HG03521 (cell line): ENCODE measurements around the gene ALPK3.

Experiments used
- ATAC-seq: cut with Tn5 transposase; IDR thresholded peaks from one replicate; pipeline ENCODE4 v1.9.1; 2021; ENCODE audit warnings: mild to moderate bottlenecking, moderate library complexity; ENCODE audit not compliant: unreplicated experiment

Gene ALPK3

DNA sequence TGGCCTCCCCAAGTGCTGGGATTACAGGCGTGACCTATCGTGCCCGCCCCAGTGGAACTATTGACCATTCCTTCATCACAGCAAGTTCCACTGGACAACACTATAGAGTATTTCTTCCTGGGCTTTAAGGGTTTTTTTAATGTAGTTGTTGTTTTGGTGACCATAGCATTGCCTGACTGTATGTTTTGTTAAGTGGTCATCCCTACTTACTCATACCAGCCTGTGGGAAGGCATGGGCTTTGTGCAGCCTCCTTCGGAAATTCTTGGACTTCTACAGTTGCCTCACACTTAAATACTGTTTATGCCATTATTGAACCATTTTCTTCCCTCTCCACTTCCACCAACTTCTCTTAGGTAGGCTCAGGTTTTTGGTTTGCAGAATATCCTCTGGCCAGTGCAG is 19.9 kb upstream of the ALPK3 start:
- no peak for ATAC-seq

- ATAC-seq, result no peak
Observed at GRCh38 chr15:84797801-84798200, 19.4 kb upstream of the ALPK3 start.

- ATAC-seq, result no peak
Observed at GRCh38 chr15:84798436-84798946, 18.7 kb upstream of the ALPK3 start.

DNA sequence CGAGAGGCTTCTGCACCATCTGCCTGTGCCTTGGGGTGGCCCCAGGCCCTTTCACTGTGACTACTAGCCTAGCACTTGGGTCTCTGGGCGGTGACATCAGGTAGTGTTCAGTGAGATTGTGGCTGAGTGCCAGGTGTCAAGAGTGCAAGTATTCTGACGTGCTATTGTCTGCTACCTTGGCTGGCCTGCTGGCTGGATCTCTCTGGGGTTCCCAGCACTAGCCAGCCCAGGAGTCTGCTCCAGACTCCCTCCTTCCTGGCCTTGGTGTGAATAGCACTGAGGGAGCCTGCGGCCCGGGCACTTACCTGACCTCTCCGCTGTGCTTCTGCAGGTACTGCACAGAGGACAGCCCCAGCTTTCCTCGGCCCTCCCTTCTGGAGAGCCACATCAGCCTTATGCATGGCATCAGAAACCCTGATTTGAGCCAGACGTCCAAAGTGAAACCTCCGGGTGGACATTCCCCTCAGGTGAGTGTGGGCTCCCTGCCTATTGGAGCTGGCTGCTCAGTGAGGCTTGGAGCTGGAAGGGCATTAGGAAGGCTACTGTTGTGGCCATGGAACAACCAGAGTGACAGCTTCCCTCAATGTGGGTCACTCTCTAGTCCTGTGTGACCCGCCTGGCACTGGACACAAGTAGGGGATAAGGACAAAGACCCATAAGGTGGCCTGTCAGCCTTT is 17.5 kb upstream of the ALPK3 start:
- ATAC-seq, result no peak

DNA sequence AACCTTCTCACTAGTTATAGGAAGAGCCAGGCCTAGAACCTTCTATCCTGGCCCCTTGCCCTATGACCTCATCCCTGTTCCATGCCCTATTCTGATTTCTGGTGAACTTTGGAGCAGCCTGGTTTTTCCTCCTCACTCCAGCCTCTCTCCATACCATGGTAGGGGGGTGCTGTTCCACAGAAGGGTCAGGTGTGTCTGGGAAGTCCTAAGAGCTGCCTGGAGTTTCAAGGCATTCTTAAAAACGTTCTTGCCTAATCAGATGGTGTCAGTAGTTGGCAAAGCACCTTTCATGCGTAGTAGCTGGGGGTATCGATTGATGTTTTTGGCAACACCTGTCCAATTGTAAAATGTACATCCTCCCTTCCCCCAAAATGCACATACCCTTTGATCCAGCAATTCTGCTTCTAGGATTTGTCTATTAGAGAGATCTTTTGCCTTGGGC is 16.8 kb upstream of the ALPK3 start:
- no peak for ATAC-seq

DNA sequence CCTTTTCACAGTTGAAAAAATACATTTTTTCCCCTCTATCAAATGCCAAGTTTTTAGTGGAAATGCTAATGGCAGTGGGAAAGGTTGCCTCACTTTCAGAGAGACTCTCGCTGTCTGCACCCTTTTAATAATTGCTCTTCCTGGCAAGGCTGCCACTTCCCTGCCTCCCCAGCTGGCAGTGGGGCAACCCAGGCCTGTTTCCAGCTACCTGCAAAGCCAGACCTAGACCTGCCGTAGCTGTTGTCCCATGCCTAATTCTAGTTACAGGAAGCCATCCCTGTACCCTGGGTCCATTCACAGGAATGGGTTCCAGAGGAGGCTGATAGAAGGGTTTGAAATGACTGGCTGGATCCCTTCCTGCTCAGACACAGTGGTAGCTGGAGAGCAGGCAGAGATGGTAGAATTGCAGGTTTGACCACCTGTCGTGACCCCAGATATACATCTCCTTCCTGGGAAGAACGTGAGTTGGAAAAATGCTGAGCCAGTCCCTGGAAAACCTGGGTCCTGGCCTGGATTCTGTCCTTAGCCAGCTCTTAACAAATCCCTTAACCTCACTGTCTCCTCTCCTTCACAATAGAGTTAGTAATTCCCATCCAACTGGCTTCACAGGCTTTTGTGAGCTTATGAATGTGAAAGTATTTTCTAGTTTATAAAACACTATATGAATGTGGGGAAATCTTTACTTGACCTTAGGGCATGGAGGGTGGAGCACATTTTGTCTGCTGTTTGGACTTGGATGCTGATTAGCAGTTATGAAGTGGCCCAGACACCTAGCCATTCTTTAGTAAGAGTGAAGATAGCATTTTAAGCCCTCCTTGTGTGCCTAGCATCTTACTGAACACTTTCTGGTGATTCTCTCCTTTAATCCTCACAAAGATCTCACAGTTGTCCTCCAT is 12.9 kb upstream of the ALPK3 start:
- no peak for ATAC-seq

- no peak for ATAC-seq
Observed at GRCh38 chr15:84805221-84805620, 11.9 kb upstream of the ALPK3 start.

GRCh38 chr15:84807228-84807627 is 9.9 kb upstream of the ALPK3 start:
- ATAC-seq, result no peak

DNA sequence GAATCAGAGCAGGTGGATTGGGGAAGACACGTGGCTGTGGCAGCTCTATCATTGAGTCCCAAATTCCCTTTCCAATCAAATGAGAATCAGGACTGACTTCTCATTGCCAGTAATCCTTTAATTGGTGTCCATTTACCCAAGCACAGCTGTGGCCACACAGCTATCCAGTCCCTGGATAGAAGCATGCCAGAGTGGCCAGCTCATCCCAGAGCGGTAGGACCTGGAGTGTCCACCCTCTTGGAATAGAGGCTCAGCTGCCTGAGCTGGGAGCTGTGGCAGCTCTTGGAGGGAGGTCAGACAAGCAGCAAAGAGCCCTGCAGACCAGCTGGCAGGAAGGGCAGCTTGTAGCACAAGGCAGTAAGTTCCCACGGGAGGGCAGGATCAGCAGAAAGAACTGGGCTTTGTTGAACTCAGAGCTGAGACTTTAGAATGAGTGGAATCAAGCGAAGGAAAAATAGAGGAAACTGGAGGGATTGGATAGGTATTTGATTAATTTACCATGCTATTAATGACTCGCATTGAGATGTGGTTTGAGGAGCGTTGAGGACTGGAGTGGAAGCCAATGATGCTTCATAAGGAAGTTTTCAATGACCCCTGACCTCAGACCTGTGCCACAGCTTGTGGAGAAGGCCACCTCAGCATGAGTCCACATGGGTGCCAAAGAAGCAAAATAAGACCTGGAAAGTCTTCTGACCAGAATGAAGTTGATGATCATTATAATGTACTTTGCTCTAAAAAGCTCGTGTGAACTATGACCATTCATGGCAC is 6.9 kb upstream of the ALPK3 start:
- ATAC-seq, result no peak

GRCh38 chr15:84811151-84811550 is 6.0 kb upstream of the ALPK3 start:
- no peak for ATAC-seq

DNA sequence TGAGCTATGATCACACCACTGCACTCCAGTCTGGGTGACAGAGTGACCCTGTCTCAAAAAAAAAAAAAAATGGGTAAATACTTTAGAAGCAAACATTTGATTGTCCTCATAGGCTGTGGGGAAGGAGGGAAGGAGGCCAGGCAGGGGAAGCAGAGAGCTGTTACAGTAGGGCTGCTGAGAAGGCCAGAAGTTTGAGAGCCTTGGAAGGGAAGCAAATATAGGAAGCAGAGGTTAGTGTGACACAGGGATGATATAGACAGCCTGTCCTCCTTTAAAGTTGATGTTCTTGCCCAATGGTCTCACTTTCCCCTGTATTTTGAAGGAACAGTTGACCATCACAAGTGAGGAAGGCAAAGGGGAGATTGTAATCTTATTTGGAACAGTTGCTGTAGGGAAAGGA is 5.3 kb upstream of the ALPK3 start:
- no peak for ATAC-seq

- ATAC-seq, result no peak
Observed at GRCh38 chr15:84812842-84813241, 4.3 kb upstream of the ALPK3 start.

GRCh38 chr15:84813435-84813834 is 3.7 kb upstream of the ALPK3 start:
- no peak for ATAC-seq

- no peak for ATAC-seq
Observed at GRCh38 chr15:84813931-84814330, 3.2 kb upstream of the ALPK3 start.

- ATAC-seq, result no peak
Observed at GRCh38 chr15:84814916-84815315, 2.2 kb upstream of the ALPK3 start.

DNA sequence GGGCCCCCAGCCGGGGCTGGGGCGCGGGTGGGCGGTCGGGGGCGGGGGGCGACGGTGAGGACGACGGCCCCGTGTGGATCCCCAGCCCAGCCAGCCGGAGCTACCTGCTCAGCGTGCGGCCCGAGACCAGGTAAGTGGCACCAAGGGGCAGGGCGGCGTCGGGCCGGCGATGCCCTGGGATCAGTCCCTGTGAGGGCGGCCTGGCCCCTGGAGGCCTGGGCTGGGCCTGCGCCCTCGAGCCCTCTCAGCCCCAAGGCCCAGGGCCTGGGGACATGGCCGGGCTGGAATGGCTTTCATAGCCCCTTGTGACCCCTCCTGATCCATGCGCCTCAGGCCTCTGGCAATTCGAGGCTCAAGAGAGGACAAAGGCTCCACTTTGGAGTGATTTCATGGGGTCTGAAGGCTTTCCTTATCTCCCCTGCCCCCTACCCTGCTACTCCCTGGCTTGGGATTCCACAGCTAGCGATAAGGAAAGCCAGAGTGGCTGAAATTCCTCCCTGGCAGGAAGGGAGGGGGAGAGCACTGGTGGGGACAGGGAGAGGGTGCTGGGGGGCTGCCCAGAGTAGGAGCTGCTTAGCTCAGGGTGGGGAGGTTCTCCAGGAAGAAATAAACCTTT is 418 bp downstream of the ALPK3 start:
- no peak for ATAC-seq

DNA sequence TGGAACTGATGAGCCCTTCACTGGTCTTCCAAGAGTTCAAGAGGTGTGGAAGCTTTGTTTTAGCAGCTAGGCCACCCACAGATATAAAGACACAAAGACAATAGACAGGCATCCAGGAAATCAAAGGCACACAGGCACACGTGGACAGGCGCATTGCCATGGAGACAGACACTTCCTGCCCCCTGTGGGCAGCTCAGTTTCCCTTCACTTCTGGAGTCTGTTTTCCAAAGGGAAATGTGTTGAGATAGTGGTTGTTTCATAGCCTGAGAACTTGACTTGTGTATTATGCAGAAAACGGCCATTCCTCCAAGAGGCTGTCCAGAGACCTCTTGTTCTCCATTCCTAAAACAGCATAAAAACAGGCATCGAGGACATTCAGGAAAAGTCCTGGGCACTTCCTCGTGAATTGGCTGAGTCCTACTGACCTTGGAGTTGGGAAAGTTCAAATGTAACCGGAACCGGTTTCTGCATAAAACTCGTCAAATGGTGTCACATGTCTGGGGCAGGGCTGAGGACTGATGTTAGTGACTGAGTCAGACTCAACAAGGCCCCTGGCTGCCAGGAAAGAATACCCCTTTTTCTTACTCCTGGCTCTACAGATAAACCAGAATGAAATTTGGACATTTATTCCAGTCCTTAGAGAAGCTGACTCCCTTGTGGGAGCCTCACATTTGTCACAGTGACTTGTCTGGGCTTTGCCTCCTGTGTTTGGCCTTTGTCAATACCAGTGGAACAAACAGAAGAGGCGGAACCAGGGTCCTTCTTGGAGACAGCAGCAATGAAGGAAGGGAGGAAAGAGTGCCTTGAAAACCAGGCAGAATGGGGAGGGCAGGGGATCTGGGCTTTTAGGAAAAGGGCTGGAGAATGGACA is 1.3 kb downstream of the ALPK3 start:
- no peak for ATAC-seq

DNA sequence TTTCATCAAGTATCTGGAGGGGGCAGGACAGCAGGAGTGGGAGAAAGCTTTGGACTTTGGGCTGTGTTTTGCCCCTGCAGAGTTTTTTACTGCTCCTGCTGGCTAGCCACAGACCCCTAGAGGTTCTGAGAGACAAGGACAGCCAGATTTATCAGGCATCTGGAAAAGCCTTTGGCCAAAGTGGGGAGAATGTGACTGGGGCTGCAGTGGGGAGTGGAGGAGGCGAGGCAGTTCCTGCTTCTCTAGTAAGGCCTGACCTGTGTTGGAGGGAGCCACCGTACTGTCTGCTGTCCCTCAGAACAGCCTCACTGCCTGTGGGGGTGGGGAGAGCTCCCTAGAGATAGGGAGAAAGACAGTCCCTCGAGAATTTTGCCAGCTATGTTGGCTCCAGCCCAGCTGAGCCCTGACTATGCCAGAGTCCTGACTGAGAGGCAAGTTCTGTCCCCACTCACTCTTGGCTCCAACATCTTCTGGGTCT is 2.2 kb downstream of the ALPK3 start:
- ATAC-seq, result no peak

GRCh38 chr15:84819791-84820190 is 2.6 kb downstream of the ALPK3 start:
- no peak for ATAC-seq

DNA sequence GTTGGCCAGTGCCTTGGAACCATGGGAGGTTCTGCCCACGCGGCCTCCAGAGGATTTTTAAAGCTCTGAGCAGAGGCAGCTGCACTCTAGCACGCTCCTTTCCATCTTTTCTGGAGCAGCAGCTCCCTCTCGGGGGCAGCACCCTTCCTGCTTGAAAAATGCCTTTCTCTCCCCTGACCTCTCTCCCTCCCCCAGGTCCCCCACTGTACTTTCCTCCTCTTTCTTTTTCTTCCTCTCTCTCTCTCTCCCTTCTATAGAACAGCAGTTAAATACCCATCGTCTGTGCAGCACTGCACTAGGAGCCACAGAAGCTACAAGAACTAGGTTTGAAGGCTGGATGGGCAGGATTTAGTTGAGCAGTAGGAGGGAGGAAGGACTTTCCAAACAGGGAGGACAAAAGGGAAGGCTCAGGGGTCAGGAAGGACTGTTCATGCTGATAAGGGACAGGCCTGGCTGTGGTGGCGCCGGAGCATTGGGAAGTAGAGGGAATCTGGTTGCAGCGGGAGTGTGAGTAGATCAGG is 4.4 kb downstream of the ALPK3 start:
- ATAC-seq, result no peak
